OCI-LY1 (cell line): ENCODE measurements around the gene ALPK1.

Experiments used
- EZH2 ChIP-seq: fragments of 200-600 bp; sonication (generic), shearing (Covaris generic); IDR thresholded peaks from 2 replicates; pipeline ENCODE4 v1.8.0; 2017; ENCODE audit warnings: borderline replicate concordance, mixed run types, mild to moderate bottlenecking, antibody characterized with exemption, low read length, moderate library complexity, mixed read lengths
- TF ChIP-seq, protein P1 (sequence below): fragments of 200-600 bp; sonication (generic), shearing (Covaris generic); IDR thresholded peaks from 2 replicates; pipeline ENCODE4 v1.5.1; 2017; ENCODE audit warnings: mild to moderate bottlenecking, antibody characterized with exemption, low read length, moderate library complexity, mixed read lengths

DNA sequence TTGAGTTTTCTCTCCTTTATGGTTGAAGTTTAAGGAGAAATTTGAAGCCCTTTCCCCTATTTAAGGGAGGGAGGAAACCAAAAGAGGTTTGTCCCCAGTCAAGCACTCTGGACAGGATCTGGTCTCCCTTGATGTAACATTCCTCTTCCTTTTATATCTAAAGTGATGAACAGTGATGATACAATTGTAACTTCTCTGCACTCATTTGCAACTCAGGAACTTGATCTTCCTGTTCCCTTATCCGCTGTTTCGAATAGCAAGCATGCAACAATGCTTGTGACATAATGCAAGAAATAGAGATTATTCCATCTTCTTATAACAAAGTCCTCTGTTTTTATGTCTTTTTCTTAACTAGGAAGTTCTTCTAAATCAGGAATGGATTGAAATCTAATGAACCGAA, 18.3 kb downstream of the ALPK1 start:
- TF ChIP-seq, protein P1, sequence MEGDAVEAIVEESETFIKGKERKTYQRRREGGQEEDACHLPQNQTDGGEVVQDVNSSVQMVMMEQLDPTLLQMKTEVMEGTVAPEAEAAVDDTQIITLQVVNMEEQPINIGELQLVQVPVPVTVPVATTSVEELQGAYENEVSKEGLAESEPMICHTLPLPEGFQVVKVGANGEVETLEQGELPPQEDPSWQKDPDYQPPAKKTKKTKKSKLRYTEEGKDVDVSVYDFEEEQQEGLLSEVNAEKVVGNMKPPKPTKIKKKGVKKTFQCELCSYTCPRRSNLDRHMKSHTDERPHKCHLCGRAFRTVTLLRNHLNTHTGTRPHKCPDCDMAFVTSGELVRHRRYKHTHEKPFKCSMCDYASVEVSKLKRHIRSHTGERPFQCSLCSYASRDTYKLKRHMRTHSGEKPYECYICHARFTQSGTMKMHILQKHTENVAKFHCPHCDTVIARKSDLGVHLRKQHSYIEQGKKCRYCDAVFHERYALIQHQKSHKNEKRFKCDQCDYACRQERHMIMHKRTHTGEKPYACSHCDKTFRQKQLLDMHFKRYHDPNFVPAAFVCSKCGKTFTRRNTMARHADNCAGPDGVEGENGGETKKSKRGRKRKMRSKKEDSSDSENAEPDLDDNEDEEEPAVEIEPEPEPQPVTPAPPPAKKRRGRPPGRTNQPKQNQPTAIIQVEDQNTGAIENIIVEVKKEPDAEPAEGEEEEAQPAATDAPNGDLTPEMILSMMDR, result no peak
- TF ChIP-seq EZH2, result no peak
